Esophagus muscularis mucosa (tissue), 3 donors: Measurements from ENCODE around the gene P2RX2.

Experiments
- CTCF ChIP-seq, 3 experiments: fragments of 200-600 bp in 2 of 3; fragments of 450-650 bp in 1 of 3; sonication (generic) in 2 of 3; IDR thresholded peaks; one replicate each; pipeline ENCODE4 v1.5.1; 2017 to 2019; ENCODE audit warnings: antibody characterized with exemption in 3 of 3, mild to moderate bottlenecking in 2 of 3, moderate library complexity in 1 of 3
- POLR2AphosphoS5 ChIP-seq, 2 donors: sonication (generic); formaldehyde crosslinking; IDR thresholded peaks; one replicate each; pipeline ENCODE4 v1.6.1; 2017; ENCODE audit warnings: antibody characterized with exemption in 2 of 2

GRCh38 chr12:132648616-132649225, 30.1 kb downstream of the P2RX2 start:
- TF ChIP-seq CTCF (IDR thresholded peaks at IDR 0.05) (no peak), POLR2AphosphoS5 (IDR thresholded peaks at IDR 0.05) (no peak)
